Measurements from ENCODE around the gene MICAL1. TPM values are rescaled to one million over a fixed set of nuclear protein-coding genes. Genes with fewer than 3 reads are reported as not detected.

The MICAL1 gene
- total RNA-seq, 1 experiment from 2014 or later, result 11.7 TPM

DNA sequence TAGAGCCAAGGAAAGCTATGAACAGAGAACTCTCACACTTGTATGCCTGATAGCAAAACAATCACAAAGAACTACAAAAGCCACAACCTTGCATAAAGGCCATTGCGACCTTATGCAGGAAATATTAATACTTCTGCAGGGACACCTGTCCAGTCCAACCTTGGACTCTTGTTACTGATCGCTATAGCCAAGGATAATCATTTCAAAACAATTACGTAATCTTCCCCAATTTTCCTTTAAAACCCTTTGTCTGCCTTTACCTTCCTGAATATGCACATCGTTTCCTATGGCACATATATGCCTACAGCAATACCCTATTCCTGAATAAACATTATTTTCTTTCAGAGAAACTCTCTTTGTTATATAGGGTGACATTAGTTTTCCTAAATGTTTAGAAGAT, 37.9 kb downstream of the MICAL1 start:
- CTCF ChIA-PET, result no interaction called here
- H3K27me3 ChIP-seq (replicated peaks; ENCODE audit: control insufficient read depth, insufficient read depth, low read length), result no peaks in the 10 kb centered on the region; the same call in 1 of the 2 replicates
- TF ChIP-seq, protein P1, sequence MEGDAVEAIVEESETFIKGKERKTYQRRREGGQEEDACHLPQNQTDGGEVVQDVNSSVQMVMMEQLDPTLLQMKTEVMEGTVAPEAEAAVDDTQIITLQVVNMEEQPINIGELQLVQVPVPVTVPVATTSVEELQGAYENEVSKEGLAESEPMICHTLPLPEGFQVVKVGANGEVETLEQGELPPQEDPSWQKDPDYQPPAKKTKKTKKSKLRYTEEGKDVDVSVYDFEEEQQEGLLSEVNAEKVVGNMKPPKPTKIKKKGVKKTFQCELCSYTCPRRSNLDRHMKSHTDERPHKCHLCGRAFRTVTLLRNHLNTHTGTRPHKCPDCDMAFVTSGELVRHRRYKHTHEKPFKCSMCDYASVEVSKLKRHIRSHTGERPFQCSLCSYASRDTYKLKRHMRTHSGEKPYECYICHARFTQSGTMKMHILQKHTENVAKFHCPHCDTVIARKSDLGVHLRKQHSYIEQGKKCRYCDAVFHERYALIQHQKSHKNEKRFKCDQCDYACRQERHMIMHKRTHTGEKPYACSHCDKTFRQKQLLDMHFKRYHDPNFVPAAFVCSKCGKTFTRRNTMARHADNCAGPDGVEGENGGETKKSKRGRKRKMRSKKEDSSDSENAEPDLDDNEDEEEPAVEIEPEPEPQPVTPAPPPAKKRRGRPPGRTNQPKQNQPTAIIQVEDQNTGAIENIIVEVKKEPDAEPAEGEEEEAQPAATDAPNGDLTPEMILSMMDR (IDR thresholded peaks at IDR 0.05; ENCODE audit: insufficient read depth in 1 of 2, low read depth in 1 of 2, low read length in 1 of 2, severe bottlenecking in 1 of 2, unreplicated experiment in 1 of 2), result no peak
- no peaks in the 10 kb centered on the region for H3K4me1 ChIP-seq
- Mint-ChIP-seq H3K9me3 (ENCODE audit: unreplicated experiment) (peaks cover 9% of the 10 kb centered on the region), H3K36me3 (ENCODE audit: insufficient read depth, unreplicated experiment) (no peaks in the 10 kb centered on the region), H3K4me1 (ENCODE audit: low read depth, unreplicated experiment) (no peaks in the 10 kb centered on the region), H3K27ac (ENCODE audit: unreplicated experiment) (no peak overlapping the region), H3K27me3 (ENCODE audit: insufficient read depth, unreplicated experiment) (peaks cover 4% of the 10 kb centered on the region), H3K4me3 (ENCODE audit: unreplicated experiment) (no peak overlapping the region)
- POLR2A ChIA-PET, result no interaction called here
- H3K4me3 ChIP-seq (ENCODE audit: low read depth, low read length), result no peak overlapping the region
- no TSS peak for BruUV-seq (replicated peaks)
- no peaks in the 10 kb centered on the region for H3K9me3 ChIP-seq
- intact Hi-C loops (cut with micrococcal nuclease; ENCODE audit: unreplicated experiment), result no loop called here
- H3K36me3 ChIP-seq (ENCODE audit: control insufficient read depth, insufficient read depth, low read length), result no peaks in the 10 kb centered on the region
- no peak for DNase-seq

DNA sequence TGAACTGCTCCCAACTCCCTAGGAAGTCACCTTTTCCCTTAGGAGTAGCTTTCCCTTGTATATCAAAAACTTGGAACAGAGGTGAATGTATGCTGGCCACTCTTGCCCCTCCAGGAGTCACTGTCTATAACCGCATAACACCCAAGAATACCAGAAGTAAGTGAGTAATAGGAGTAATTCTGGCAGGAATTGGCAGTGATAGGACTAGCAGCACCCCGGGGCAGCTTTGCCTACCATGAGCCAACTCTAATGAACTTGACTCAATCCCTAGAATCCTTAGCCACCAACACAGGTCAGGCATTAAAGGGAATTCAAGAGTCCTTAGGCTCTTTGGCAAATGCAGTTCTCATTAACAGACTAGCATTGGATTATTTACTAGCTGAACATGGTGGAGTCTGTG, 44.5 kb downstream of the MICAL1 start:
- no peak overlapping the region for H3K4me3 ChIP-seq (ENCODE audit: low read depth, low read length)
- H3K36me3 ChIP-seq (ENCODE audit: control insufficient read depth, insufficient read depth, low read length), result no peaks in the 10 kb centered on the region
- Mint-ChIP-seq H3K9me3 (ENCODE audit: unreplicated experiment) (peaks cover 9% of the 10 kb centered on the region), H3K27ac (ENCODE audit: unreplicated experiment) (no peak overlapping the region), H3K27me3 (ENCODE audit: insufficient read depth, unreplicated experiment) (peaks cover 4% of the 10 kb centered on the region), H3K4me1 (ENCODE audit: low read depth, unreplicated experiment) (no peaks in the 10 kb centered on the region), H3K36me3 (ENCODE audit: insufficient read depth, unreplicated experiment) (no peaks in the 10 kb centered on the region), H3K4me3 (ENCODE audit: unreplicated experiment) (no peak overlapping the region)
- POLR2A ChIA-PET, result no interaction called here
- CTCF ChIA-PET, result no interaction called here
- intact Hi-C loops (cut with micrococcal nuclease; ENCODE audit: unreplicated experiment), result no loop called here
- no peaks in the 10 kb centered on the region for H3K27me3 ChIP-seq (replicated peaks; ENCODE audit: control insufficient read depth, insufficient read depth, low read length)
- BruUV-seq (replicated peaks), result no TSS peak
- no peaks in the 10 kb centered on the region for H3K9me3 ChIP-seq
- TF ChIP-seq, protein P1 (IDR thresholded peaks at IDR 0.05; ENCODE audit: insufficient read depth in 1 of 2, low read depth in 1 of 2, low read length in 1 of 2, severe bottlenecking in 1 of 2, unreplicated experiment in 1 of 2), result no peak
- H3K4me1 ChIP-seq, result no peaks in the 10 kb centered on the region
- DNase-seq, result no peak

DNA sequence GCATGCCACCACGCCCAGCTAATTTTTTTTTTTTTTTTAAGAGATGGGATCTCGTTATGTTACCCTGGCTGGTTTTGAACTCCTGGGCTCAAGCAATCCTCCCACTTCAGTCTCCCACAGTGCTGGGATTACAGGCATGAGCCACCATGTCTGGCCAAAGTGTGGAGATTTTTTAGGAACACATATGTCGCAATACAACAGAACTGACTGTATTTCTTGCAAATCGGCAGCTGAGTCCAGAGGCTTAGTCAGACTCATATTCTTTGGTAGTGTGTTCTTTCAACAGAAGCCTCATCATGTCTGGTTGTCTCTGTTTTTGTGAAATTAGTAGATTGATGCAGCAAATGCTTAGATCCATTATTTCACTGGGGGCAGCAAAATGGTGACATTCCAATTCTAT, 49.4 kb downstream of the MICAL1 start:
- no peaks in the 10 kb centered on the region for H3K9me3 Mint-ChIP-seq (ENCODE audit: unreplicated experiment)
- H3K9me3 ChIP-seq, result no peaks in the 10 kb centered on the region
- no peak for DNase-seq
- no peaks in the 10 kb centered on the region for H3K36me3 ChIP-seq (ENCODE audit: control insufficient read depth, insufficient read depth, low read length)
- peaks cover 7% of the 10 kb centered on the region for H3K27me3 Mint-ChIP-seq (ENCODE audit: insufficient read depth, unreplicated experiment)
- no peak overlapping the region for H3K4me3 ChIP-seq (ENCODE audit: low read depth, low read length)
- POLR2A ChIA-PET, result no interaction called here
- no peaks in the 10 kb centered on the region for H3K27me3 ChIP-seq (replicated peaks; ENCODE audit: control insufficient read depth, insufficient read depth, low read length)
- CTCF ChIA-PET, result no interaction called here
- H3K4me1 ChIP-seq, result no peaks in the 10 kb centered on the region
- BruUV-seq (replicated peaks), result no TSS peak
- no peaks in the 10 kb centered on the region for H3K36me3 Mint-ChIP-seq (ENCODE audit: insufficient read depth, unreplicated experiment)
- H3K27ac Mint-ChIP-seq (ENCODE audit: unreplicated experiment), result no peak overlapping the region
- H3K4me1 Mint-ChIP-seq (ENCODE audit: low read depth, unreplicated experiment), result no peaks in the 10 kb centered on the region
- no peak overlapping the region for H3K4me3 Mint-ChIP-seq (ENCODE audit: unreplicated experiment)
- intact Hi-C loops (cut with micrococcal nuclease; ENCODE audit: unreplicated experiment), result no loop called here
- TF ChIP-seq, protein P1 (IDR thresholded peaks at IDR 0.05; ENCODE audit: insufficient read depth in 1 of 2, low read depth in 1 of 2, low read length in 1 of 2, severe bottlenecking in 1 of 2, unreplicated experiment in 1 of 2), result no peak
